Natural killer cell (primary cell): ENCODE data around the gene PNKP. TPM values are rescaled to one million over a fixed set of nuclear protein-coding genes. Genes with fewer than 3 reads are reported as not detected.

Experiments used
- ATAC-seq, 3 donors: fragments of 150-1000 bp in 2 of 3; fragments of 200-7000 bp in 1 of 3; cut with Tn5 transposase; 1 replicate in 1 of 3; 2 replicates in 2 of 3; pipeline ENCODE4 v1.10.0; 2021; ENCODE audit warnings: mild to moderate bottlenecking in 2 of 3, moderate library complexity in 2 of 3
- DNase-seq, 2 donors: peaks; one replicate each; pipeline versions ENCODE4 v3.0.0 to v3.0.0-alpha.2; 2013 to 2021; ENCODE audit warnings: mixed read lengths in 1 of 2
- H3K27ac ChIP-seq: one replicate; pipeline ENCODE4 v1.5.1; 2013; ENCODE audit warnings: mild to moderate bottlenecking, low read length
- H3K27me3 ChIP-seq: one replicate; pipeline ENCODE4 v1.6.1; 2013; ENCODE audit warnings: low read length; ENCODE audit not compliant: control insufficient read depth, insufficient read depth
- H3K36me3 ChIP-seq: one replicate; pipeline ENCODE4 v1.6.1; 2013; ENCODE audit warnings: low read length; ENCODE audit not compliant: control insufficient read depth, insufficient read depth
- H3K4me1 ChIP-seq: one replicate; pipeline ENCODE4 v1.6.1; 2013; ENCODE audit warnings: low read length; ENCODE audit not compliant: control insufficient read depth, insufficient read depth
- H3K4me3 ChIP-seq: one replicate; pipeline ENCODE4 v1.5.1; 2013; ENCODE audit warnings: low read length
- H3K9me3 ChIP-seq: one replicate; pipeline ENCODE4 v1.6.1; 2013; ENCODE audit warnings: low read length; ENCODE audit not compliant: control insufficient read depth, insufficient read depth
- H3K27ac Mint-ChIP-seq, 2 donors: one replicate each; pipeline ENCODE4 v1.8.0; 2022; ENCODE audit warnings: mild to moderate bottlenecking in 2 of 2, mixed read lengths in 2 of 2, moderate library complexity in 1 of 2
- H3K27me3 Mint-ChIP-seq, 2 donors: one replicate each; pipeline ENCODE4 v1.8.0; 2022; ENCODE audit warnings: low read depth in 2 of 2, mixed read lengths in 2 of 2
- H3K36me3 Mint-ChIP-seq: one replicate; pipeline ENCODE4 v1.8.0; 2022; ENCODE audit warnings: mixed read lengths
- H3K4me1 Mint-ChIP-seq, 2 donors: one replicate each; pipeline ENCODE4 v1.8.0; 2022; ENCODE audit warnings: mixed read lengths in 2 of 2
- H3K4me3 Mint-ChIP-seq: one replicate; pipeline ENCODE4 v1.8.0; 2022; ENCODE audit warnings: mild to moderate bottlenecking, moderate library complexity, mixed read lengths
- H3K9me3 Mint-ChIP-seq, 2 donors: one replicate each; pipeline ENCODE4 v1.8.0; 2022; ENCODE audit warnings: mixed read lengths in 2 of 2
- WGBS: methylation state at CpG from one replicate; pipeline ENCODE4 v1.1.7; 2013; ENCODE audit warnings: missing lambda C conversion rate; ENCODE audit not compliant: insufficient coverage; 5-methylcytosine and 5-hydroxymethylcytosine counted together
- intact Hi-C: fragments of 100-400 bp; cut with micrococcal nuclease; formaldehyde crosslinking; loops from one replicate; pipeline ENCODE4 v1.14.2; 2022
- total RNA-seq, 4 donors: library from RNA; stranded (reverse); fragments of 120-200 nt in 1 of 4; gene quantifications; one replicate each; pipeline versions ENCODE4 v1.2.3 to v1.2.4, GENCODE V29; 2013 to 2022
- TF ChIP-seq, protein P1 (sequence below): fragments of 200-600 bp; IDR thresholded peaks from one replicate; pipeline ENCODE4 v1.8.0; 2022; ENCODE audit warnings: antibody characterized with exemption

The PNKP gene
- total RNA-seq, 3 donors from 2014 or later (not counting 1 experiment from before 2014, with no cell fraction given) = 228 to 253 (median 243) TPM

DNA sequence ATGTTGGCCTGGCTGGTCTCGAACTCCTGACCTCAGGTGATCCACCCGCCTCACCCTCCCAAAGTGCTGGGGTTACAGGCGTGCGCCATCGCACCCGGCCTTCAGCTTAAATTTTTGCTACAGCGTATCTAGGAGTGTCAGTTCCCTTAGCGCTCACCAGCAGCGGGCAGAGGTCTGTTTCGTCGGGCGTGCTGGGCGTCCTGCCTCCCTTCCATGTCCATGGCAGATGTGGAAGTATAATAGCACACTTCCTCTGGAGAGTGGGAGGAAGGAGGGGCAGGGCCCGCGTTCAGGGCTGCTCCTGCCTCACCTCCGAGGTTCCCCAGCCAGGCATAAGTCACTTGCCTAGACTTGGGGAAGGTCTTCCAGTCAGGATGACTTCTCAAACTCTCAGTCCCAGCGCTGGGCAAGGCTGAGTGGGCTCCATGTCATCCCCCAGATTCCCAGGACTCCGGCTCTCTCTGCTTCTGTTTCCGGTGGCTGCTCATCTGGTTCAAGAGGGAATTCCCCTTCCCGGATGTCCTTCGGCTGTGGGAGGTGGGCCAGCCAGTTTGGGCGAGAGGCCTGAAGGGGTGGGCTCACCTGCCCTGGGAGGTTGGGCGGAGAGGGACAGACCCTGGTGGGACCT, 19.8 kb upstream of the PNKP start:
- H3K36me3 ChIP-seq = peaks cover 28% of the 10 kb centered on the region
- no peak overlapping the region for H3K27ac Mint-ChIP-seq
- no peak overlapping the region for H3K4me3 Mint-ChIP-seq

DNA sequence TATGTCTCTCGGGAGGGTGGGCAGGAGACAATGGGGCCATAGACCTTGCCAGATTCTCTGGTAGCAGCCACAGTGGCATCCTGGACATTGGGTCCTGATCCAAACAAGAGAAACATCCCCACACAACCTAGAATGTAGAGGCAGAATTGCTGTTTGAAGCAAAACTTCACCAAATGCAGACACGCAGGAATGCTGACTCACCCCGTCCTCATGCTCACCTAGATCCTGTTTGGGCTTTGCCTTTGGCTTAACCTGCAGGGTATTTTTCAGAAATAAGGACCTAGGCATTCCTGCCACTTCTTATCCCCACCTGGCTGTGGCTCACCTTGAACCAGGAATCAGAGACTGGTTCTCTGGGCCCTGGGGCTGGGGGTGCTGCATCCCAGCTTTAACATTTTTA, 17.4 kb upstream of the PNKP start:
- 88% methylated on average over 3 of the region's 3 CpGs for WGBS
- TF ChIP-seq, protein P1, sequence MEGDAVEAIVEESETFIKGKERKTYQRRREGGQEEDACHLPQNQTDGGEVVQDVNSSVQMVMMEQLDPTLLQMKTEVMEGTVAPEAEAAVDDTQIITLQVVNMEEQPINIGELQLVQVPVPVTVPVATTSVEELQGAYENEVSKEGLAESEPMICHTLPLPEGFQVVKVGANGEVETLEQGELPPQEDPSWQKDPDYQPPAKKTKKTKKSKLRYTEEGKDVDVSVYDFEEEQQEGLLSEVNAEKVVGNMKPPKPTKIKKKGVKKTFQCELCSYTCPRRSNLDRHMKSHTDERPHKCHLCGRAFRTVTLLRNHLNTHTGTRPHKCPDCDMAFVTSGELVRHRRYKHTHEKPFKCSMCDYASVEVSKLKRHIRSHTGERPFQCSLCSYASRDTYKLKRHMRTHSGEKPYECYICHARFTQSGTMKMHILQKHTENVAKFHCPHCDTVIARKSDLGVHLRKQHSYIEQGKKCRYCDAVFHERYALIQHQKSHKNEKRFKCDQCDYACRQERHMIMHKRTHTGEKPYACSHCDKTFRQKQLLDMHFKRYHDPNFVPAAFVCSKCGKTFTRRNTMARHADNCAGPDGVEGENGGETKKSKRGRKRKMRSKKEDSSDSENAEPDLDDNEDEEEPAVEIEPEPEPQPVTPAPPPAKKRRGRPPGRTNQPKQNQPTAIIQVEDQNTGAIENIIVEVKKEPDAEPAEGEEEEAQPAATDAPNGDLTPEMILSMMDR = no peak
- intact Hi-C loops = no loop called here
- Mint-ChIP-seq H3K36me3 (no peaks in the 10 kb centered on the region), H3K4me1 (peaks cover 0 to 7% of the 10 kb centered on the region in 2 donors), H3K27ac (no peak overlapping the region), H3K27me3 (no peaks in the 10 kb centered on the region), H3K4me3 (no peak overlapping the region), H3K9me3 (no peaks in the 10 kb centered on the region)
- ATAC-seq = no peak
- no peak overlapping the region for H3K4me3 ChIP-seq
- no peak overlapping the region for H3K27ac ChIP-seq
- H3K4me1 ChIP-seq = peaks cover 4% of the 10 kb centered on the region
- H3K9me3 ChIP-seq = no peaks in the 10 kb centered on the region
- no peaks in the 10 kb centered on the region for H3K27me3 ChIP-seq
- no peak for DNase-seq
- H3K36me3 ChIP-seq = peaks cover 50% of the 10 kb centered on the region

More for the DNA sequence above, 19.8 kb upstream of the PNKP start:
- ATAC-seq (no peak), DNase-seq (no peak)
- Histone ChIP-seq H3K27ac (no peak overlapping the region), H3K4me1 (peaks cover 13% of the 10 kb centered on the region), H3K4me3 (no peak overlapping the region), H3K9me3 (no peaks in the 10 kb centered on the region), H3K27me3 (no peaks in the 10 kb centered on the region)
- WGBS = 89% methylated on average over 23 of the region's 23 CpGs
- H3K4me1 Mint-ChIP-seq = peaks cover 0 to 9% of the 10 kb centered on the region in 2 donors
- TF ChIP-seq, protein P1 = no peak
- intact Hi-C loops = no loop called here
- H3K27me3 Mint-ChIP-seq = no peaks in the 10 kb centered on the region
- H3K36me3 Mint-ChIP-seq = no peaks in the 10 kb centered on the region
- no peaks in the 10 kb centered on the region for H3K9me3 Mint-ChIP-seq

DNA sequence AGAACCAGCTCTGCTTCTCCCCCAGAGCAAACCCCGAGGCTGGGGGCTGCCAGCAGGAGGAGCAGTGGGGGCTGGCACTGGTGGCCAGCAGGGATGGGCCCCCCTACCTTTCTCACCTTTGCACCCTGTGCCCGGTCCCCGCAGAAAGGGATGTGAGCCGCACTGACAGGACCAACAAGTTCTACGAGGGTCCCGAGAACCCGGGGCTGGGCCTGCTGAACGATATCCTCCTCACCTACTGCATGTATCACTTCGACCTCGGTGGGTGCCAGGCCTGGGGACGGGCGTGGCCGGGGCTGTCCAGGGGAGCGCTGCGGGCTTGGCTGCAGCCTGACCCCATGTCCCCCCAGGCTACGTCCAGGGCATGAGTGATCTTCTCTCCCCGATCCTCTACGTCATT, 16.7 kb upstream of the PNKP start:
- DNase-seq (no peak), ATAC-seq (no peak)
- intact Hi-C loops = no loop called here
- Histone ChIP-seq H3K36me3 (peaks cover 52% of the 10 kb centered on the region), H3K4me1 (no peaks in the 10 kb centered on the region), H3K27ac (no peak overlapping the region), H3K27me3 (no peaks in the 10 kb centered on the region), H3K4me3 (no peak overlapping the region), H3K9me3 (no peaks in the 10 kb centered on the region)
- Mint-ChIP-seq H3K9me3 (no peaks in the 10 kb centered on the region), H3K4me1 (peaks cover 0 to 4% of the 10 kb centered on the region in 2 donors), H3K27ac (no peak overlapping the region), H3K4me3 (no peak overlapping the region), H3K36me3 (no peaks in the 10 kb centered on the region), H3K27me3 (no peaks in the 10 kb centered on the region)
- TF ChIP-seq, protein P1 = no peak
- 96% methylated on average over 18 of the region's 18 CpGs for WGBS

DNA sequence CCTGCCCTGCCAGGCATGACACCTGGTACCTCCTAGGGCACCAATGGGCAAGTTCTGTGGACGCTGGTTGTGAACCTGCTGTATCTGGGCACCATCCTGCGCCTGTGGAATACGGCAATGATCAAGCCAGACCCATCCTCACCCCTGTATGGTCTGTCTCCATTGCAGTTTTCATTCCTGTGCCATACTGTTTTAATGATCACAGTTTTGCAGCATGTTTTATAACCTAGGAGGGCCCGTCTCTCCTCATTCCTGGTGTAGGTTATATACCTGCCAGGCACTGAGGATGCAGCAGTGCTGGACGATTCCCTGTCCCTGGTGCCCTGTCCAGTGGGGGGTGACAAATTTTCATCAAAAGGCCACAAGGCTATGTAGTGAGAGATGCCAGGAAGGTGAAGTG, 15.7 kb upstream of the PNKP start:
- 97% methylated on average over 5 of the region's 5 CpGs for WGBS
- peaks cover 10 to 13% of the 10 kb centered on the region in 2 donors for H3K4me1 Mint-ChIP-seq
- intact Hi-C loops = no loop called here
- H3K4me1 ChIP-seq = peaks cover 8% of the 10 kb centered on the region
- no peak for DNase-seq
- no peaks in the 10 kb centered on the region for H3K36me3 Mint-ChIP-seq
- H3K9me3 Mint-ChIP-seq = no peaks in the 10 kb centered on the region
- H3K4me3 Mint-ChIP-seq = no peak overlapping the region
- H3K27ac ChIP-seq = no peak overlapping the region
- H3K36me3 ChIP-seq = peaks cover 53% of the 10 kb centered on the region
- no peaks in the 10 kb centered on the region for H3K27me3 Mint-ChIP-seq
- no peak overlapping the region for H3K4me3 ChIP-seq
- no peak overlapping the region for H3K27ac Mint-ChIP-seq
- TF ChIP-seq, protein P1 = no peak
- H3K27me3 ChIP-seq = no peaks in the 10 kb centered on the region
- no peaks in the 10 kb centered on the region for H3K9me3 ChIP-seq
- no peak for ATAC-seq
